Measurements from ENCODE around the gene NPW. TPM values are rescaled to one million over a fixed set of nuclear protein-coding genes. Genes with fewer than 3 reads are reported as not detected.

Gene NPW
- total and polyA plus RNA-seq, 7 donors: 0.14 to 0.66 (median 0.43) TPM; not detected in 4

- no peak overlapping the region for H3K27ac ChIP-seq
- TF ChIP-seq, protein P1, sequence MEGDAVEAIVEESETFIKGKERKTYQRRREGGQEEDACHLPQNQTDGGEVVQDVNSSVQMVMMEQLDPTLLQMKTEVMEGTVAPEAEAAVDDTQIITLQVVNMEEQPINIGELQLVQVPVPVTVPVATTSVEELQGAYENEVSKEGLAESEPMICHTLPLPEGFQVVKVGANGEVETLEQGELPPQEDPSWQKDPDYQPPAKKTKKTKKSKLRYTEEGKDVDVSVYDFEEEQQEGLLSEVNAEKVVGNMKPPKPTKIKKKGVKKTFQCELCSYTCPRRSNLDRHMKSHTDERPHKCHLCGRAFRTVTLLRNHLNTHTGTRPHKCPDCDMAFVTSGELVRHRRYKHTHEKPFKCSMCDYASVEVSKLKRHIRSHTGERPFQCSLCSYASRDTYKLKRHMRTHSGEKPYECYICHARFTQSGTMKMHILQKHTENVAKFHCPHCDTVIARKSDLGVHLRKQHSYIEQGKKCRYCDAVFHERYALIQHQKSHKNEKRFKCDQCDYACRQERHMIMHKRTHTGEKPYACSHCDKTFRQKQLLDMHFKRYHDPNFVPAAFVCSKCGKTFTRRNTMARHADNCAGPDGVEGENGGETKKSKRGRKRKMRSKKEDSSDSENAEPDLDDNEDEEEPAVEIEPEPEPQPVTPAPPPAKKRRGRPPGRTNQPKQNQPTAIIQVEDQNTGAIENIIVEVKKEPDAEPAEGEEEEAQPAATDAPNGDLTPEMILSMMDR (IDR thresholded peaks at IDR 0.05): no peak
- WGBS, 3 donors: 15 to 18% (median 18%) methylated on average over 17 to 18 of the region's 18 CpGs
- DNase-seq (no peak), ATAC-seq (peak in 1 of 4 donors; percentile 7)
- H3K4me1 ChIP-seq: peaks cover 13% of the 10 kb centered on the region
- H3K4me3 ChIP-seq: peak overlapping the region; percentile 7
- intact Hi-C loops (cut with DNase I): no loop called here
- peaks cover 0 to 34% (median 20%) of the 10 kb centered on the region in 3 donors for H3K27me3 ChIP-seq (ENCODE audit: insufficient read depth in 3 of 3, low read length in 2 of 3)
- peaks cover 0 to 12% of the 10 kb centered on the region in 2 donors for H3K36me3 ChIP-seq (ENCODE audit: insufficient read depth in 1 of 2, low read depth in 1 of 2)
- H3K9me3 ChIP-seq: no peaks in the 10 kb centered on the region
These were observed 28.4 kb upstream of the NPW start for GRCh38 chr16:1991135-1991551.

GRCh38 chr16:1991588-1991947 lies 28.0 kb upstream of the NPW start:
- H3K27me3 ChIP-seq (ENCODE audit: insufficient read depth in 3 of 3, low read length in 2 of 3): peaks cover 0 to 34% (median 20%) of the 10 kb centered on the region in 3 donors
- H3K4me1 ChIP-seq: peaks cover 13% of the 10 kb centered on the region
- peak overlapping the region; percentile 62 for H3K4me3 ChIP-seq
- no peaks in the 10 kb centered on the region for H3K9me3 ChIP-seq
- TF ChIP-seq, protein P1 (IDR thresholded peaks at IDR 0.05): no peak
- peaks cover 0 to 8% of the 10 kb centered on the region in 2 donors for H3K36me3 ChIP-seq (ENCODE audit: insufficient read depth in 1 of 2, low read depth in 1 of 2)
- DNase-seq: peak in 1 of 2 donors; percentile 10
- intact Hi-C loops (cut with DNase I): no loop called here
- WGBS, 3 donors: 16 to 19% (median 18%) methylated on average over 20 to 22 of the region's 22 CpGs
- no peak for ATAC-seq
- no peak overlapping the region for H3K27ac ChIP-seq

GRCh38 chr16:1991948-1992703 lies 27.5 kb upstream of the NPW start:
- TF ChIP-seq, protein P1 (IDR thresholded peaks at IDR 0.05): no peak
- H3K27me3 ChIP-seq (ENCODE audit: insufficient read depth in 3 of 3, low read length in 2 of 3): peaks cover 0 to 34% (median 20%) of the 10 kb centered on the region in 3 donors
- ATAC-seq (peak; percentile 92 to 94 (median 92)), DNase-seq (peak; percentile 96 to 98)
- H3K9me3 ChIP-seq: no peaks in the 10 kb centered on the region
- peak overlapping the region; percentile 62 for H3K4me3 ChIP-seq
- H3K27ac ChIP-seq: no peak overlapping the region
- 3 to 4% (median 4%) methylated on average over 39 to 96 of the region's 96 CpGs for WGBS, 3 donors
- H3K36me3 ChIP-seq (ENCODE audit: insufficient read depth in 1 of 2, low read depth in 1 of 2): peaks cover 2 to 7% of the 10 kb centered on the region in 2 donors
- intact Hi-C loops (cut with DNase I): no loop called here
- peaks cover 17% of the 10 kb centered on the region for H3K4me1 ChIP-seq

GRCh38 chr16:1992704-1993317 lies 26.8 kb upstream of the NPW start:
- Histone ChIP-seq H3K27ac (no peak overlapping the region), H3K4me3 (peak overlapping the region; percentile 62), H3K9me3 (no peaks in the 10 kb centered on the region), H3K4me1 (peaks cover 22% of the 10 kb centered on the region), H3K36me3 (ENCODE audit: insufficient read depth in 1 of 2, low read depth in 1 of 2) (peaks cover 3 to 6% of the 10 kb centered on the region in 2 donors), H3K27me3 (ENCODE audit: insufficient read depth in 3 of 3, low read length in 2 of 3) (peaks cover 0 to 34% (median 20%) of the 10 kb centered on the region in 3 donors)
- peak; percentile 1 to 7 (median 2) for ATAC-seq
- DNase-seq: peak in 1 of 2 donors; percentile 33
- 39 to 44% (median 43%) methylated on average over 43 to 50 of the region's 50 CpGs for WGBS, 3 donors
- TF ChIP-seq, protein P1 (IDR thresholded peaks at IDR 0.05): no peak
- intact Hi-C loops (cut with DNase I): no loop called here
